ENCODE results near the gene RAB2B.
"Not testable (repeated sequence)": the region's sequence is repeated elsewhere in the genome, so short reads cannot be mapped to it uniquely, and the experiment has no call there.

RAB2B gene

GRCh38 chr14:21494902-21495762 is 18.4 kb upstream of the RAB2B start:
- DNase-seq (ENCODE audit: low read depth in 2 of 2, low spot score in 1 of 2): no peak

- DNase-seq (ENCODE audit: low read depth in 2 of 2, low spot score in 1 of 2): no peak
These were observed 9.9 kb upstream of the RAB2B start for GRCh38 chr14:21486640-21487087.

- peak; percentile 70 to 71 for DNase-seq (ENCODE audit: low read depth in 2 of 2, low spot score in 1 of 2)
These were observed 235 bp downstream of the RAB2B start for GRCh38 chr14:21476523-21476924.

GRCh38 chr14:21475767-21476522 is 814 bp downstream of the RAB2B start:
- DNase-seq (ENCODE audit: low read depth in 2 of 2, low spot score in 1 of 2): no peak

- no peak for DNase-seq (ENCODE audit: low read depth in 2 of 2, low spot score in 1 of 2)
These were observed 9.1 kb downstream of the RAB2B start for GRCh38 chr14:21467616-21468015.

GRCh38 chr14:21455912-21456667 is 20.7 kb downstream of the RAB2B start, which contains the start of gene CHD8:
TSS of gene CHD8 (minus strand) at chr14:21456123. CDS start at chr14:21431643, 24,480 bp downstream.
- peak; percentile 98 for DNase-seq (ENCODE audit: low read depth in 2 of 2, low spot score in 1 of 2)

GRCh38 chr14:21455592-21455911 is 21.2 kb downstream of the RAB2B start:
- no peak for DNase-seq (ENCODE audit: low read depth in 2 of 2, low spot score in 1 of 2)

- DNase-seq (ENCODE audit: low read depth in 2 of 2, low spot score in 1 of 2): no peak
These were observed 21.8 kb downstream of the RAB2B start for GRCh38 chr14:21454843-21455544.

GRCh38 chr14:21449899-21450216 is 26.9 kb downstream of the RAB2B start:
- no peak for DNase-seq (ENCODE audit: low read depth in 2 of 2, low spot score in 1 of 2)

- not testable (repeated sequence) for DNase-seq (ENCODE audit: low read depth in 2 of 2, low spot score in 1 of 2)
These were observed 34.1 kb downstream of the RAB2B start for GRCh38 chr14:21442657-21443056.

GRCh38 chr14:21440859-21441258 is 35.9 kb downstream of the RAB2B start:
- no peak for DNase-seq (ENCODE audit: low read depth in 2 of 2, low spot score in 1 of 2)

GRCh38 chr14:21437063-21437901 is 39.5 kb downstream of the RAB2B start:
- DNase-seq (ENCODE audit: low read depth in 2 of 2, low spot score in 1 of 2): peak; percentile 96 to 97

- DNase-seq (ENCODE audit: low read depth in 2 of 2, low spot score in 1 of 2): no peak
These were observed 40.1 kb downstream of the RAB2B start for GRCh38 chr14:21436567-21437062.

GRCh38 chr14:21431126-21431525 is 45.6 kb downstream of the RAB2B start:
- DNase-seq (ENCODE audit: low read depth in 2 of 2, low spot score in 1 of 2): no peak

- no peak for DNase-seq (ENCODE audit: low read depth in 2 of 2, low spot score in 1 of 2)
These were observed 47.8 kb downstream of the RAB2B start for GRCh38 chr14:21428930-21429329.

GRCh38 chr14:21426692-21427091 is 50.1 kb downstream of the RAB2B start:
- DNase-seq (ENCODE audit: low read depth in 2 of 2, low spot score in 1 of 2): no peak

GRCh38 chr14:21419528-21419927 is 57.2 kb downstream of the RAB2B start:
- no peak for DNase-seq (ENCODE audit: low read depth in 2 of 2, low spot score in 1 of 2)

GRCh38 chr14:21415329-21415728 is 61.4 kb downstream of the RAB2B start:
- no peak for DNase-seq (ENCODE audit: low read depth in 2 of 2, low spot score in 1 of 2)

- DNase-seq (ENCODE audit: low read depth in 2 of 2, low spot score in 1 of 2): no peak
These were observed 62.6 kb downstream of the RAB2B start for GRCh38 chr14:21414137-21414631.

Measured in stimulated activated CD8-positive, alpha-beta memory T cell treated with anti-CD3 and anti-CD28 coated beads, Interleukin-4, amount 100 ng/mL, for 1 hour (primary cell).